ENCODE data around the gene PREX1.
"Not testable (repeated sequence)": the region's sequence is repeated elsewhere in the genome, so short reads cannot be mapped to it uniquely, and the experiment has no call there.

The PREX1 gene

GRCh38 chr20:48812114-48812513 lies 15.7 kb downstream of the PREX1 start:
- DNase-seq: not testable (repeated sequence)

- no peak for DNase-seq
Observed at GRCh38 chr20:48809673-48810072, 18.1 kb downstream of the PREX1 start.

DNA sequence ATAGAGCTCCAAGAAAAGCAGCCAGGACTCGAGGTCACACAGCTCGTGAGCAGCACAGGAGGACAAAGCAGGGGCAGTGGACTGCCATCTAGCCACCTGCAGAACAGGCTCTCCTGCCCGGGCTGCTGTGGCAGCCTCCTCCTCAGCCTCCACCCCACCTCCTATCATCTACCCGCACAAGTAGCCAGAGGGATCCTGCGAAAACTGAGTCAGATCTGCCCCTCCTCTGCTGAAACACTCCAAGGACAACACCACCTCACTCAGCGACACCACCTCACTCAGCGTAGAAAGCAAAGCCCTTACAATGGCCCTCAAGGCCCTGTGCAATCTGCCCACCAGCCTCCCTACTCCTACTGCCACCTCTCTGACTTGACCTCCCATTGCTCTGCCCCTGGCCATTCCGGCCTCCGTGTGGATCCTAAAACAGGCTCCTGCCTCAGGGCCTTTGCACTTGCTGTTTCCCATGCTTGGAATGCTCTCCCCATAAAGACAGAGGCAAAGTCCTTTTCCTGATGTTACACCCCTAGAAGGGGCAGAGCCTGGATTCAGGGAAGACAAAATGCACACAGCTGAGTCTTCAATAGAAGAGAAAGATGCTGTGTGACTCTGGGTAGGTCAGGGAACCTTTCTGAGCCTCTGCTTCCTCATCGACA lies 19.3 kb downstream of the PREX1 start:
- no peak for DNase-seq

DNA sequence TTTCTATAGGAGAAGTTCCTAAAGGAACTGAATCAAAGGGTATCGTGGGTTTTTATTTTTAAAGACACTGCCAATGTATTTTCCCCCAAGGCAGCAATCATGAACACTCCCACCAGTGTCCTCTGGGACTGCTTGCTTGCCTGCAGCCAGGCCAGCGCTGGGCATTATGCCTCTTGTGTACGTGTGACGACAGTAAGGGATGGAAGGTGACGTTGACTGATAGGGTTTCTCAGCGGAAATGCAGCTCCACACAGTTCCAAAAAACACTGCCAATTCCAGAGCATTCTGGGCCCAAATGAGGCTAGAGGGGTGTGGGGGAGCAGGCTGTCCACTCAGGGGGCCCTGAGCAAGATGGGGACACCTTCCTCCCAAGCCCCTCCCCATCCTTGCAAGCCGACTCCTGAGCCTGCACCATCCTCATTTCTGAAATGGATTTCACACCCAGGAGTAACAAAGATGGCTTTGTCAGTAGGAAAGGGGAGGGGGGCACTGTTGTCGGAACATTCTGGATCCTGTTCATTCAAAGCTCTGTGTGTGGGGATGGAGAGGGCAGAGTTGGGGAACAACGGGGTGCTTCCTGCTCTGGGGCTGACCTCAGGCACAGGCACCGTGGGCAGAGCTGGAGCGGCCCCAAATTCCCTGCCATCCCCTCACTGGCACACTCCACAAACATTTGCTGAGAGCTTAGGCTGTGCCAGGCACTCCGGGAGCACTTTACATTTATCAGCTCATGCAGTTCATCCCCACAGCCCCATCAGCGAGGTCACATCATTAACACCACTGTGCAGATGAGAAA lies 20.0 kb downstream of the PREX1 start:
- DNase-seq: no peak

GRCh38 chr20:48807051-48807450 lies 20.7 kb downstream of the PREX1 start:
- no peak for DNase-seq

DNA sequence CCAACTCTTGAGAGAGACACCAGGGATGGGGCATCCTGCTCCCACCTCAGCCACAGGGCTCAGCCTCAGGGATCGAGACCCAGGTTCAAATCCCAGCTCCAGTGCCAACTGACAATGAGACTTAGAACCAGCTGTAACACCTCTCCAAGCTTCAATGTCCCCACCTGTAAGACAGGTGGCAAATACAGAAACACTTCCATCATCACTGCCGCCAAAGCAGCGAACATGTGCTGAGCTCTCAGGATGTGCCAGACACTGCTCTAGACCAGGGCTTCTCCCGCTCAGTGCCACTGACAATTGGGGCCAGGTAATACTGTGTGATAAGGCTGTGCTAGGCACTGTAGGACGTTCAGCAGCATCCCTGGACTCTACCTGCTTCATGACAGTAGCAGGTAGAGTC lies 22.1 kb downstream of the PREX1 start:
- no peak for DNase-seq

- DNase-seq: no peak
Observed at GRCh38 chr20:48805286-48805685, 22.5 kb downstream of the PREX1 start.

DNA sequence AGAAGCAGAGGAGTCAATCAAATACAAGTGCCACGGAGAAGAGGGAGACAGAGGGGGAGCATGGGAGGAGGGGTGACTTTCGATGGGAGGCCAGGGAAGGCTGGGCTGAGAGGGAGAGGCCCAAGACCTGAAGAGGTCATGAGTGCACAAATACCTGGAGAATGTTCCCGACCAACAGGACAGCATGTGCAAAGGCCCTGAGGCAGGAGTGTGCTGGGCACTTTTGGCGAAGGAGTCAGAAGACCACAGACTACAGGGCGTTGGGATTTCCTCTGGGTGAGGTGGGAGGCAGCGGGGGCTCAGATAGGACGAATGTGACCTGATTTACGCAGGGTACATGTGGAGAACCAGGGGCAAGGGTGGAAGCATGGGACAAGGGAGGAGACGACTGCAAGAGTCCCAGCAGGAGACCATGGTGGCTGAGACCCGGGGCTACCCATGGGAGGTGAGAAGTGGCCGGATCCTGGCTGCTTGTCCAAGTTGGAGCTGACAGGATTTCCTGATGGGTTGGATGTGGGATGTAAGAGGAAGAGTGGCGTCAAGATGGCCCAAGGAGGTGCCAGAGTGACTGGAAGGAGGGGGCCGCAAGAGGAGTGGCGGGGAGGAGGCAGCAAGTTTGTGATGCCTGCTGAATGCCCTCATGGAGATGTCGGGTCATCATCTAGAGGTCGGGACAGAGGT lies 23.4 kb downstream of the PREX1 start:
- no peak for DNase-seq

DNA sequence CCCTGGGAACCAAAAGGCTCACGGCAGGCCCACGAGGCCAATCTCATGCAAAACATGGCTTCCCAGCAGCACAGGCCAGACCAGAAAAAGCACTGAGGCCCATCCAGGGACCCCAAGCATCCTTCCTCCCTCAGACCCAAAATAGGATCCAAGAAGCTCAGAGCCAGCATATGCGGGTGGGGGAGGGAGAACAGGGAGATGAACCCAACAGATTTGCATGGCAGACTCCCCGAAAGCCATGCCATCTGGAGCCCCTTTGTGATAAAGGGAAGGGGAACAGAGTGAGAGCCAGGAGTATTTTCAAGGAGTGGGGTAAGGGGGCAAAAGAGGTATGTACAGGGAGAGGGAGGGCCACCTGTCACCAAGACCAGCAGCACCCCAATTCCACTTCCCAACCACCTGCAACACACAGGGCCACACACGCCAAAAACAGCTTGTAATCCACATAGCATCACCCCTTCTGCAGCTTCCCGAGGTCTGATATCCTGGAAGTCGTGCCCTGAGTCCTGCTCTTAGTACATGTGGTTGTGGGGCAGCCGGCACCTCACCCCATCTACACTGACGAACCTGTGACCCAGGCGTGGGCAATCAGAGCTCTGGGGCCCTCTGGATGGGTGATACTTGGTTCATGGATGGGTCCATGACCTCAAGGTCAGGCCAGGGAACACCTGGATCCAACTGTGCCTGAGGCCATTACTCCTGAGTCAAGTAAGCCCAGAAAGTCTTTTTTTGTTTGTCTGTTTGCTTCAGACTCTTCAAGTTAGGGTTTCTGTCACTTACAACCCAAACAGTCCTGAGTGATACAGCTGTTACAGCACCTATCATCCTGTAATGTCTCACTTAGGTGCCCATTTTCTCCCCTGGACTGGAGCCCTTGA lies 24.4 kb downstream of the PREX1 start:
- no peak for DNase-seq

DNA sequence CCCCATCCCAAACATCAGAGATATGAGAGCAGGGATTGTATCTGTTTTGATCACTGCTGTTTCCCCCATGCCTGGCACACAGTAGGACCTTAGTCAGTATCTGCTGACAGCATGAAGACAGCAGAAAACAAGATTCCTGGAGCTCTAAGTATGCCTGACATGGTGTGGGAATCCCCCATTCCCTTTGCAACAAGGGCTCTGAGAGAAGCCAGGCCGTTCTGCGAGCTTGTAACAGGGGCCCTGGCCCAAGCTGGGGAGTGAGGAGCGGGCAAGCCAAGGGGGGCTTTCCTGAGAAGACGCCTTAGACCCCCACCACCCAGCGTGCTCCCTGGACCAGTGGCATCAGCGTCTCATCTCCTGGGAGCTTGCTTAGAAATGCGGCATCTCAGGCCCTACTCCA lies 25.2 kb downstream of the PREX1 start:
- DNase-seq: no peak

GRCh38 chr20:48802216-48802615 lies 25.6 kb downstream of the PREX1 start:
- DNase-seq: no peak

DNA sequence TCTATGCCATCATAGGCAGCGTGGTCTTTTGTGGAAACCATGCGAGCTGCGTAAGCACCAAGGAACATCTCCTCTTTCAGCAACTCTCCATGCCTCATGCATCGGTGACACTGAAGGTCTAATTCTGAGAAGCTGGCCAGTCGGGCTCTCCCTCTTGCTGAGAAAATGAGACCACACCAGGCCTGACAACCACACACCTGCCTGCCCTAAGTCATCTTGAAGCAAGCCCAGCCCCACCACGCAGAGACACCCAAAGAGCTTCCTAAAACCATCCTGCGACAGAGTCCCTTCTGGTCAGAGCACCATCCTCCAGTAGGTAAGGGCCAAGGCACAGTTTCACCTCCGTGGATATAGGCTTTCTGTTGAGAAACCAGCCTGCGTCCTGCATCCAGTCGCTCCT lies 26.6 kb downstream of the PREX1 start:
- DNase-seq: no peak

DNA sequence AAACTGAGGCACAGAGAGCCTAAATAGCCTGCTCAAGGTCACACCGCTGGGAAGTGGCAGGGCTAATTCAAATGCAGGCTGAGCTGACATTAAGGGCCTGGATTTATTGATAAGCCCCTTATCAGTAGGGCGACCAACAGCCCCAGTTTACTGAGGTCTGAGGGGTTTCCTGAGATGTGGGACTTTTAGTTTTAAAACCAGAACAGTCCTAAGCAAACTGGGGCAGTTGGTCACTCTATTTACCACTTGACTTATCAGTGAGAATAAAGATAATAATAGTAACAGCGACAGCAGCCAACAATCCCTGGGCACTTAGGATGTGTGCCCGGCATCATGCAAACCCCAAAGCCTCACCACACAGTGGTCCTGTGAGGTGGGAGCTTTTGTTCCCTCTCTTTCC lies 27.6 kb downstream of the PREX1 start:
- no peak for DNase-seq

- no peak for DNase-seq
Observed at GRCh38 chr20:48799328-48800105, 28.3 kb downstream of the PREX1 start.

DNA sequence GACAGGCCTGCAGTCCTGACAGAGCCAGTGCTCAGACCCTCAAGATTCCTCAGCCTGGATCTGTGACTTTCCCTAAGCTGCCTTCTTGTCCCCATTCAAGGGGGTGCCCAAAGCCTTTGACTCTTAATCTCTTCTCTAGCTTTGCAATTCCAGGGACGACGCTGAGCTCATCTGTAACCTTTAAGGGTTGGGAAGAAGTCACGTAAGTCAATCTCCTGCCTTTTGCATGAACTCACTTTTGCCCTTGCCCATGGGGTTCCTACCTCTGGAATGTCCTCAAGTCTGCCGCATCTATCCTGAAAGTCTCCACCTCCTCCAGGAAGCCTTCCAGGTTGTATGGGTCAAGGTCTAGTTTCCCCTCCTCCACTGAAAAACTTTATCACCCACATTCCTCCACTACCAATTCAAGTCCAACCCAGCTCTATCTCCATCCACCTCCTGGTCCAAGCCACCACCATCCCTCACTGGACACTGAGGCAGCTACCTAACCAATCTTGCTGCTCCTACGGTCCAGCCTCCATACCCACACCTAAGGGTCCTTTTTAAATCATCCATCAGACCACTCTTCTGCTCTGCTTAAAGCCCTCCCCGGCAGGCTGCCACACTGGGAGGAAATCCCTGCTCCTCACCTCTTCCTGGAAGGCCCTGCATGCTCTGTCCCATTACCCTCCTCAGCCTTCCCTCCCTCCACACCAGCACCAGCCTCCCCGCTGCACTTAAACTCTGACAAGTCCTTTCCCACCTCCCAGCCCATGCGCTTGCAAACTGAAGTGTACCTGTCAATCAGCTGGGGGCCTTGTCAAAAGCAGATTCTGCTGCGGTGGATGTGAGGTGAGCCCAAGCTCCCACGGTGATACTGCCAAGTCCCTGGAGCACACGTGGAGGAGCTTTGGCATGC lies 29.7 kb downstream of the PREX1 start:
- no peak for DNase-seq

DNA sequence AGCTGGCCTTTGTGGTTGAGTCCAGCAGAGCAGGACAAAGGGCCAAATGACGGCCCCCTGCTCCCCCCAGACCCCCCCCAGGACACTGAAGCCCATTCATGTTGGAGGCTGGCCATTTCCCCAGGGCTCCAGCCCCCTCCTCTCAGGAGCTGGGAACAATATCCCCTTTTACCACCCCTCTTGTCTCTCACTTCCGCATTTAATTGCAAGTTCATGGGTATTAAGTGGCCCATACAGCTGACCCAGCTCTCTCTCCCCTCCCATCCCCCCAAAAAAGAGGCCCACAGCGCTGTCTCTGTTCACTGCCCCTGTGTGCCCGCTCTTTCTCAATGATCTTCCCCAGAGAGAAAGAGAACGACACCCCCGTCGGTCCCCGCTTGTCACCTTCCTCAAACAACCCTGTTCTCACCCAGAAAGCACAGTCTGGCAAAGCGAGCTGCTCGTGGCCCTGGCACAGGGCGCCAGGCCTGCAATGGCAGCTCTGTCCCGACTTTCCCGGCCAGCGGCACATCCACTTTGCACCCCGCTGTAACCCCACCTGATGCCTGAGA lies 30.4 kb downstream of the PREX1 start:
- DNase-seq: no peak

DNA sequence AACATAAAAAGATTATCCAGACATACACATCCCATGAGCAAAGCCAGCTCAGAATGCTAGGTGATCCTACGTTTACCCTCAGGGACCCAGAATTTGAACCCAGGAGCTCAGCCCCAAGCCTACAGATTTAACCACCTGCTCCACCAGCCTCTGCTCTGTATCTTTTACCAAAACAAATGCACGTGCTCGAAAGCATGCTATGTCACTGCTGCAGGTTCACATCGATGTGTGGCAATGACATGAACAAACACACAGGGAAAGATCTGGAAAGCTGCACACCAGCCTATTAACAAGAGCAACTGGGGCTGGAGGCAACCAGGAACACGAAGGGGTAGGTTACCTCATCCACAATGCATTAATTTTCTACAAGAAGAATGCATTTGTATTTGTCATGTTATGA lies 32.1 kb downstream of the PREX1 start:
- DNase-seq: no peak

GRCh38 chr20:48794816-48795457 lies 32.9 kb downstream of the PREX1 start:
- no peak for DNase-seq

DNA sequence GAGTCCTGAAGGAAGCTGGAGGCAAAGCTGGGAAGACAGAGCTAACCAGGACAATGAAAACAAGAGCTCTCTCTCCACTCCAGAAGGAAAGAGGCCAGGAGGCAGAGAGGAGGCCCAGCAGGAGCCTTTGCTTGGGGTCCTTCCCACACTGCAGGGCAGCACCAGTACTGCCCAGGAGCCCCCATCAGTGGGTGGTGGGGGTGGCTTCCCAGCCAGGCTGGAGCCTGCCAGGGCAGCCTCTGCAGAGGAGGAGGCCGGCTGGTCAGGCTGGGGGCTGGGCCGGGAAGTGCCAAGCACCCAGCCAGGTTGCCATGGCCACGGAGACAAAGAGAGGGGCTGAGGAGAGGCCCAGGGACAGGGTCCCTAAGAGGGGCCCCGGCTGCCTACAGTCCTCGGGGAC lies 33.4 kb downstream of the PREX1 start:
- no peak for DNase-seq

GRCh38 chr20:48793776-48794175 lies 34.0 kb downstream of the PREX1 start:
- DNase-seq: no peak

Measured in bone marrow (tissue), 2 donors.